IMR-90 (cell line): ENCODE data around the gene TAPBP. TPM values are rescaled to one million over a fixed set of nuclear protein-coding genes. Genes with fewer than 3 reads are reported as not detected.

Experiments
- ATAC-seq: fragments of 200-7000 bp; cut with Tn5 transposase; 2 replicates; pipeline ENCODE4 v1.9.1; 2020; ENCODE audit warnings: low read depth, mild to moderate bottlenecking, moderate library complexity
- BruUV-seq: library from RNA; stranded (reverse); fragments of 400-500 nt; replicated peaks from 2 replicates; lab custom pipeline; 2021; lab: Mats Ljungman, UMichigan
- CTCF ChIA-PET: fragments of 300-600 bp; formaldehyde crosslinking; extraction: SDS; loops from one replicate; lab custom pipeline; 2021; ENCODE audit warnings: antibody characterized with exemption; lab: Yijun Ruan, JAX
- POLR2A ChIA-PET: fragments of 300-600 bp; sonication (Branson Sonifier 250); formaldehyde crosslinking; loops from one replicate; lab custom pipeline; 2022; ENCODE audit warnings: antibody characterized with exemption; ENCODE audit not compliant: unreplicated experiment; lab: Charles Lee
- DNase-seq: peaks from one replicate; pipeline ENCODE4 v3.0.0; 2013
- H2AFZ ChIP-seq: replicated peaks from 2 replicates; pipeline ENCODE3; 2013; ENCODE audit warnings: low read length, mild to moderate bottlenecking; ENCODE audit not compliant: poor library complexity
- H2AK5ac ChIP-seq: 2 replicates; pipeline ENCODE4 v1.6.1; 2013; ENCODE audit warnings: low read depth, low read length, inconsistent platforms
- H2AK9ac ChIP-seq: replicated peaks from 2 replicates; pipeline ENCODE3; 2013; ENCODE audit warnings: mild to moderate bottlenecking, low read depth, low read length, moderate library complexity; ENCODE audit not compliant: poor library complexity
- H2BK120ac ChIP-seq: 2 replicates; pipeline ENCODE4 v1.6.1; 2013; ENCODE audit warnings: low read depth, low read length, inconsistent platforms
- H2BK15ac ChIP-seq: 3 replicates; pipeline ENCODE4 v1.6.1; 2013; ENCODE audit warnings: low read depth, low read length, inconsistent platforms
- H2BK20ac ChIP-seq: 2 replicates; pipeline ENCODE4 v1.6.1; 2013; ENCODE audit warnings: low read depth, mild to moderate bottlenecking, inconsistent platforms, low read length, moderate library complexity
- H2BK5ac ChIP-seq: 2 replicates; pipeline ENCODE4 v1.6.1; 2013; ENCODE audit warnings: mild to moderate bottlenecking, low read depth, low read length, inconsistent platforms; ENCODE audit not compliant: poor library complexity, severe bottlenecking
- H3K14ac ChIP-seq: replicated peaks from 2 replicates; pipeline ENCODE4 v1.6.1; 2013; ENCODE audit warnings: low read depth, low read length, inconsistent platforms
- H3K18ac ChIP-seq: 2 replicates; pipeline ENCODE4 v1.6.1; 2013; ENCODE audit warnings: low read depth, low read length, control low read depth
- H3K23ac ChIP-seq: 2 replicates; pipeline ENCODE4 v1.6.1; 2013; ENCODE audit warnings: low read depth, low read length, inconsistent platforms
- H3K27ac ChIP-seq: 2 replicates; pipeline ENCODE4 v1.5.1; 2013; ENCODE audit warnings: mild to moderate bottlenecking, control low read depth, low read length; ENCODE audit not compliant: insufficient read depth
- H3K27me3 ChIP-seq: 2 replicates; pipeline ENCODE4 v1.6.1; 2013; ENCODE audit warnings: low read length; ENCODE audit not compliant: control insufficient read depth, insufficient read depth
- H3K36me3 ChIP-seq: 2 replicates; pipeline ENCODE4 v1.6.1; 2013; ENCODE audit warnings: low read length, mixed read lengths; ENCODE audit not compliant: control insufficient read depth, insufficient read depth
- H3K4ac ChIP-seq: 2 replicates; pipeline ENCODE4 v1.6.1; 2013; ENCODE audit warnings: low read depth, low read length, inconsistent platforms
- H3K4me1 ChIP-seq: 2 replicates; pipeline ENCODE4 v1.6.1; 2013; ENCODE audit warnings: low read length, mixed read lengths; ENCODE audit not compliant: control insufficient read depth, insufficient read depth
- H3K4me2 ChIP-seq: 2 replicates; pipeline ENCODE4 v1.6.1; 2013; ENCODE audit warnings: low read depth, mild to moderate bottlenecking, control low read depth, low read length, moderate library complexity
- H3K4me3 ChIP-seq: 2 replicates; pipeline ENCODE4 v1.5.1; 2013; ENCODE audit warnings: low read depth, mild to moderate bottlenecking, control low read depth, low read length, moderate library complexity; ENCODE audit not compliant: insufficient read depth
- H3K56ac ChIP-seq: 2 replicates; pipeline ENCODE4 v1.6.1; 2013; ENCODE audit warnings: low read length, inconsistent platforms; ENCODE audit not compliant: insufficient read depth; ENCODE audit errors: extremely low read depth
- H3K79me1 ChIP-seq, 2 experiments: 2 replicates each; pipeline ENCODE4 v1.6.1; 2013; ENCODE audit warnings: low read length in 2 of 2, inconsistent platforms in 1 of 2, low read depth in 1 of 2
- H3K9ac ChIP-seq: 2 replicates; pipeline ENCODE4 v1.6.1; 2013; ENCODE audit warnings: low read depth, low read length, control low read depth
- H3K9me1 ChIP-seq: 2 replicates; pipeline ENCODE4 v1.6.1; 2013; ENCODE audit warnings: low read length, inconsistent platforms; ENCODE audit not compliant: insufficient read depth
- H3K9me3 ChIP-seq: 2 replicates; pipeline ENCODE4 v1.6.1; 2013; ENCODE audit warnings: low read length; ENCODE audit not compliant: control insufficient read depth, insufficient read depth
- H4K20me1 ChIP-seq: 2 replicates; pipeline ENCODE4 v1.6.1; 2013; ENCODE audit warnings: low read length, inconsistent platforms; ENCODE audit not compliant: insufficient read depth
- H4K5ac ChIP-seq: 2 replicates; pipeline ENCODE4 v1.6.1; 2013; ENCODE audit warnings: mild to moderate bottlenecking, low read depth, low read length, control low read depth
- H4K8ac ChIP-seq, 2 experiments: 2 replicates each; pipeline ENCODE4 v1.6.1; 2013; ENCODE audit warnings: low read depth in 2 of 2, low read length in 2 of 2, control low read depth in 1 of 2, inconsistent platforms in 1 of 2
- H4K91ac ChIP-seq: 2 replicates; pipeline ENCODE4 v1.6.1; 2013; ENCODE audit warnings: low read depth, low read length, inconsistent platforms; ENCODE audit not compliant: insufficient read depth
- BHLHE40 ChIP-seq: fragments of 150-350 bp; IDR thresholded peaks from 2 replicates; pipeline ENCODE4 v1.6.1; 2016; ENCODE audit warnings: mild to moderate bottlenecking, low read depth, low read length
- CEBPB ChIP-seq: IDR thresholded peaks from 2 replicates; pipeline ENCODE4 v1.6.1; 2012; ENCODE audit warnings: low read depth, low read length, improper control_type of control experiment
- CHD1 ChIP-seq: IDR thresholded peaks from 2 replicates; pipeline ENCODE4 v1.6.1; 2012; ENCODE audit warnings: low read depth, low read length, improper control_type of control experiment
- FOS ChIP-seq: fragments of 150-350 bp; IDR thresholded peaks from 2 replicates; pipeline ENCODE4 v1.6.1; 2016; ENCODE audit warnings: low read depth, low read length
- MAFK ChIP-seq: IDR thresholded peaks from 2 replicates; pipeline ENCODE4 v1.6.1; 2012; ENCODE audit warnings: low read depth, low read length, improper control_type of control experiment
- MAZ ChIP-seq: IDR thresholded peaks from 2 replicates; pipeline ENCODE4 v1.6.1; 2012; ENCODE audit warnings: low read depth, mild to moderate bottlenecking, low read length, improper control_type of control experiment, moderate library complexity, borderline replicate concordance
- MXI1 ChIP-seq: IDR thresholded peaks from 2 replicates; pipeline ENCODE4 v1.6.1; 2012; ENCODE audit warnings: low read depth, mild to moderate bottlenecking, low read length, moderate library complexity, borderline replicate concordance
- NFE2L2 ChIP-seq: fragments of 150-350 bp; IDR thresholded peaks from 2 replicates; pipeline ENCODE4 v1.6.1; 2016; ENCODE audit warnings: low read depth, mild to moderate bottlenecking, low read length
- POLR2A ChIP-seq: IDR thresholded peaks from 2 replicates; pipeline ENCODE4 v1.6.1; 2012; ENCODE audit warnings: mild to moderate bottlenecking, low read depth, low read length
- RAD21 ChIP-seq: IDR thresholded peaks from 2 replicates; pipeline ENCODE4 v1.6.1; 2012; ENCODE audit warnings: low read length, improper control_type of control experiment
- RCOR1 ChIP-seq: IDR thresholded peaks from 2 replicates; pipeline ENCODE4 v1.6.1; 2012; ENCODE audit warnings: mild to moderate bottlenecking, low read length, improper control_type of control experiment; ENCODE audit not compliant: insufficient replicate concordance
- RFX5 ChIP-seq: IDR thresholded peaks from 2 replicates; pipeline ENCODE4 v1.8.0; 2012; ENCODE audit warnings: low read depth, mild to moderate bottlenecking, low read length, moderate library complexity
- SMC3 ChIP-seq: fragments of 150-350 bp; IDR thresholded peaks from 2 replicates; pipeline ENCODE4 v1.6.1; 2016; ENCODE audit warnings: low read depth, mild to moderate bottlenecking, antibody characterized with exemption, low read length, moderate library complexity
- WGBS, 2 experiments: methylation state at CpG; one replicate each; pipeline versions ENCODE4 v1.1.5 to v1.1.7; 2013; ENCODE audit warnings: missing lambda C conversion rate in 2 of 2; ENCODE audit not compliant: insufficient read length in 1 of 2; ENCODE audit errors: extremely low coverage in 2 of 2; 5-methylcytosine and 5-hydroxymethylcytosine counted together
- dilution Hi-C: fragments of 300-500 bp; cut with HindIII; formaldehyde crosslinking; loops from one replicate; pipeline ENCODE4 v1.14.3; 2018; ENCODE audit warnings: low sequenced_read_pairs; ENCODE audit not compliant: unreplicated experiment
- in situ Hi-C: fragments of 300-500 bp; cut with MboI; formaldehyde crosslinking; loops from 3 replicates; pipeline ENCODE4 v1.14.3; 2019; ENCODE audit warnings: low sequenced_read_pairs, inconsistent platforms, mixed read lengths
- intact Hi-C: fragments of 100-400 bp; cut with micrococcal nuclease; formaldehyde crosslinking; loops from 2 replicates; pipeline ENCODE4 v1.10.0; 2022
- polyA plus RNA-seq, 3 experiments: library from polyadenylated mRNA; depleted of rRNA; stranded (reverse); fragments of >200 nt; gene quantifications; 2 replicates each; pipeline ENCODE4 v1.2.3, GENCODE V29; 2012; ENCODE audit warnings: low replicate concordance in 1 of 3
- total RNA-seq: library from RNA; depleted of rRNA; stranded (reverse); fragments of >200 nt; gene quantifications from 2 replicates; pipeline ENCODE4 v1.2.3, GENCODE V29; 2012
- TF ChIP-seq, protein P1 (sequence below): fragments of 150-350 bp; IDR thresholded peaks from 2 replicates; pipeline ENCODE4 v1.6.1; 2017; ENCODE audit warnings: mild to moderate bottlenecking, antibody characterized with exemption, low read length, low read depth
- TF ChIP-seq, protein P2 (sequence below): fragments of 150-350 bp; IDR thresholded peaks from 2 replicates; pipeline ENCODE4 v1.6.1; 2016; ENCODE audit warnings: low read depth, mild to moderate bottlenecking, low read length, moderate library complexity, borderline replicate concordance
- TF ChIP-seq, protein P3 (sequence below): conservative IDR thresholded peaks from 2 replicates; pipeline ENCODE4 v1.5.1; 2012; ENCODE audit warnings: mild to moderate bottlenecking, low read depth, low read length, improper control_type of control experiment

TAPBP gene
- total and polyA plus RNA-seq, 2 of the 4 experiments (the other 2 are of a cell fraction) = 13.1 to 63.3 TPM

DNA sequence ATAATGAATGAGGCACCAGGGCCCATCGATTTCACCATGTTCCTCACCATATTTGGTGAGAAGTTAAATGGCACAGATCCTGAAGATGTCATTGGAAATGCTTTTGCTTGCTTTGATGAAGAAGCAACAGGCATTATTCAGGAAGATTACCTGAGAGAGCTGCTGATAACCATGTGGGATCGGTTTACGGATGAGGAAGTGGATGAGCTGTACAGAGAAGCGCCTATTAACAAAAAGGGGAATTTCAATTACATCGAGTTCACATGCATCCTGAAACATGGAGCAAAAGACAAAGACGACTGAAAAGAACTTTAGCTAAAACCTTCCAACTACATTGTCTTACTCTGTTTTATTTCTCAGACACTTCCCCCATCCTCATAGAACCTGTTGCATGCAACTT is 25.3 kb upstream of the TAPBP start:
- Histone ChIP-seq H2AFZ (no peak overlapping the region), H3K4me1 (no peaks in the 10 kb centered on the region), H4K91ac (no peak overlapping the region), H3K4me3 (no peak overlapping the region), H3K79me1 (no peaks in the 10 kb centered on the region), H3K9me3 (no peaks in the 10 kb centered on the region), H2BK5ac (no peak overlapping the region), H3K14ac (no peak overlapping the region), H3K9me1 (no peaks in the 10 kb centered on the region), H3K27me3 (peaks cover 3% of the 10 kb centered on the region), H3K4me2 (no peak overlapping the region), H2AK9ac (no peak overlapping the region), H4K5ac (no peak overlapping the region), H2AK5ac (no peak overlapping the region), H3K9ac (no peak overlapping the region), H3K56ac (no peak overlapping the region), H2BK15ac (no peak overlapping the region), H3K23ac (no peak overlapping the region), H4K8ac (no peak overlapping the region), H2BK120ac (no peak overlapping the region), H2BK20ac (no peak overlapping the region), H3K4ac (no peak overlapping the region), H3K27ac (no peak overlapping the region), H3K18ac (no peak overlapping the region), H3K36me3 (no peaks in the 10 kb centered on the region), H4K20me1 (no peaks in the 10 kb centered on the region)
- in situ Hi-C loops (no loop called here), intact Hi-C loops (no loop called here), dilution Hi-C loops (no loop called here)
- no CpG with 5 or more reads among the region's 6 CpGs for WGBS, 2 experiments
- DNase-seq (no peak), ATAC-seq (no peak)
- ChIA-PET POLR2A (no interaction called here), CTCF (no interaction called here)
- BruUV-seq = no TSS peak
- TF ChIP-seq NFE2L2 = no peak
- TF ChIP-seq BHLHE40 = no peak
- no peak for TF ChIP-seq RAD21
- TF ChIP-seq RFX5 = no peak
- TF ChIP-seq, protein P1, sequence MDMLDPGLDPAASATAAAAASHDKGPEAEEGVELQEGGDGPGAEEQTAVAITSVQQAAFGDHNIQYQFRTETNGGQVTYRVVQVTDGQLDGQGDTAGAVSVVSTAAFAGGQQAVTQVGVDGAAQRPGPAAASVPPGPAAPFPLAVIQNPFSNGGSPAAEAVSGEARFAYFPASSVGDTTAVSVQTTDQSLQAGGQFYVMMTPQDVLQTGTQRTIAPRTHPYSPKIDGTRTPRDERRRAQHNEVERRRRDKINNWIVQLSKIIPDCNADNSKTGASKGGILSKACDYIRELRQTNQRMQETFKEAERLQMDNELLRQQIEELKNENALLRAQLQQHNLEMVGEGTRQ = no peak
- no peak for TF ChIP-seq RCOR1
- TF ChIP-seq CEBPB = no peak
- TF ChIP-seq MXI1 = no peak
- TF ChIP-seq, protein P2, sequence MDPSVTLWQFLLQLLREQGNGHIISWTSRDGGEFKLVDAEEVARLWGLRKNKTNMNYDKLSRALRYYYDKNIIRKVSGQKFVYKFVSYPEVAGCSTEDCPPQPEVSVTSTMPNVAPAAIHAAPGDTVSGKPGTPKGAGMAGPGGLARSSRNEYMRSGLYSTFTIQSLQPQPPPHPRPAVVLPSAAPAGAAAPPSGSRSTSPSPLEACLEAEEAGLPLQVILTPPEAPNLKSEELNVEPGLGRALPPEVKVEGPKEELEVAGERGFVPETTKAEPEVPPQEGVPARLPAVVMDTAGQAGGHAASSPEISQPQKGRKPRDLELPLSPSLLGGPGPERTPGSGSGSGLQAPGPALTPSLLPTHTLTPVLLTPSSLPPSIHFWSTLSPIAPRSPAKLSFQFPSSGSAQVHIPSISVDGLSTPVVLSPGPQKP = no peak
- TF ChIP-seq MAZ = no peak
- no peak for TF ChIP-seq MAFK
- no peak for TF ChIP-seq FOS
- no peak for TF ChIP-seq CHD1
- no peak for TF ChIP-seq POLR2A
- TF ChIP-seq SMC3 = no peak
- TF ChIP-seq, protein P3, sequence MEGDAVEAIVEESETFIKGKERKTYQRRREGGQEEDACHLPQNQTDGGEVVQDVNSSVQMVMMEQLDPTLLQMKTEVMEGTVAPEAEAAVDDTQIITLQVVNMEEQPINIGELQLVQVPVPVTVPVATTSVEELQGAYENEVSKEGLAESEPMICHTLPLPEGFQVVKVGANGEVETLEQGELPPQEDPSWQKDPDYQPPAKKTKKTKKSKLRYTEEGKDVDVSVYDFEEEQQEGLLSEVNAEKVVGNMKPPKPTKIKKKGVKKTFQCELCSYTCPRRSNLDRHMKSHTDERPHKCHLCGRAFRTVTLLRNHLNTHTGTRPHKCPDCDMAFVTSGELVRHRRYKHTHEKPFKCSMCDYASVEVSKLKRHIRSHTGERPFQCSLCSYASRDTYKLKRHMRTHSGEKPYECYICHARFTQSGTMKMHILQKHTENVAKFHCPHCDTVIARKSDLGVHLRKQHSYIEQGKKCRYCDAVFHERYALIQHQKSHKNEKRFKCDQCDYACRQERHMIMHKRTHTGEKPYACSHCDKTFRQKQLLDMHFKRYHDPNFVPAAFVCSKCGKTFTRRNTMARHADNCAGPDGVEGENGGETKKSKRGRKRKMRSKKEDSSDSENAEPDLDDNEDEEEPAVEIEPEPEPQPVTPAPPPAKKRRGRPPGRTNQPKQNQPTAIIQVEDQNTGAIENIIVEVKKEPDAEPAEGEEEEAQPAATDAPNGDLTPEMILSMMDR = no peak
